Retinal pigment epithelial cell (primary cell): ENCODE measurements around the gene GABRB2.

Experiments used
- DNase-seq: peaks from one replicate; pipeline ENCODE4 v3.0.0-alpha.2; 2010; ENCODE audit warnings: low read depth
- H3K4me3 ChIP-seq: 2 replicates; pipeline ENCODE4 v1.5.1; 2011; ENCODE audit warnings: mild to moderate bottlenecking, low read length, control low read depth, moderate library complexity
- CTCF ChIP-seq: conservative IDR thresholded peaks from 2 replicates; pipeline ENCODE4 v1.5.1; 2011; ENCODE audit warnings: low read depth, low read length, control low read depth, inconsistent platforms

Gene GABRB2

GRCh38 chr5:161344234-161344633 is 202.3 kb downstream of the GABRB2 start:
- TF ChIP-seq CTCF, result no peak
- H3K4me3 ChIP-seq, result no peak overlapping the region
- DNase-seq, result no peak

- H3K4me3 ChIP-seq, result no peak overlapping the region
- no peak for DNase-seq
- TF ChIP-seq CTCF, result no peak
Measured at GRCh38 chr5:161342886-161343285, 203.6 kb downstream of the GABRB2 start.

- H3K4me3 ChIP-seq, result no peak overlapping the region
- DNase-seq, result no peak
- TF ChIP-seq CTCF, result no peak
Measured at GRCh38 chr5:161340012-161340411, 206.5 kb downstream of the GABRB2 start.

- no peak for TF ChIP-seq CTCF
- no peak overlapping the region for H3K4me3 ChIP-seq
- DNase-seq, result no peak
Measured at GRCh38 chr5:161333194-161333880, 213.2 kb downstream of the GABRB2 start.

- no peak for TF ChIP-seq CTCF
- no peak overlapping the region for H3K4me3 ChIP-seq
- no peak for DNase-seq
Measured at GRCh38 chr5:161332343-161332742, 214.2 kb downstream of the GABRB2 start.

- TF ChIP-seq CTCF, result no peak
- no peak overlapping the region for H3K4me3 ChIP-seq
- DNase-seq, result peak; percentile 75
Measured at GRCh38 chr5:161314033-161314432, 232.5 kb downstream of the GABRB2 start.

- DNase-seq, result no peak
- TF ChIP-seq CTCF, result no peak
- no peak overlapping the region for H3K4me3 ChIP-seq
Measured at GRCh38 chr5:161312882-161313281, 233.6 kb downstream of the GABRB2 start.
